Activated T-helper 1 cell treated with anti-CD3 and anti-CD28 coated beads, Interleukin-12 subunit alpha, Interleukin-12 subunit beta, Interleukin-2, Interleukin-4 antibody, amounts not matched to agents 30 ng/mL and 10 ng/mL and 1 ng/mL, durations not matched to agents 14 hours and 24 hours and 36 hours (primary cell): ENCODE measurements around the gene ERI3. TPM values are rescaled to one million over a fixed set of nuclear protein-coding genes. Genes with fewer than 3 reads are reported as not detected.

Experiments used
- DNase-seq: peaks from one replicate; pipeline ENCODE4 v3.0.0; 2021; ENCODE audit warnings: low spot score
- H3K27ac Mint-ChIP-seq: one replicate; pipeline ENCODE4 v1.8.0; 2021; ENCODE audit warnings: mild to moderate bottlenecking, mixed read lengths
- H3K27me3 Mint-ChIP-seq: one replicate; pipeline ENCODE4 v1.8.0; 2022; ENCODE audit warnings: mild to moderate bottlenecking, moderate library complexity, mixed read lengths; ENCODE audit not compliant: insufficient read depth
- H3K36me3 Mint-ChIP-seq: one replicate; pipeline ENCODE4 v1.8.0; 2021; ENCODE audit warnings: low read depth, mixed read lengths
- H3K4me1 Mint-ChIP-seq: one replicate; pipeline ENCODE4 v1.8.0; 2021; ENCODE audit warnings: low read depth, mixed read lengths
- H3K4me3 Mint-ChIP-seq: one replicate; pipeline ENCODE4 v1.8.0; 2021; ENCODE audit warnings: mild to moderate bottlenecking, moderate library complexity, mixed read lengths
- H3K9me3 Mint-ChIP-seq: one replicate; pipeline ENCODE4 v1.8.0; 2021; ENCODE audit warnings: mixed read lengths
- intact Hi-C: fragments of 100-400 bp; cut with micrococcal nuclease; formaldehyde crosslinking; loops from one replicate; pipeline ENCODE4 v1.15.1; 2024
- total RNA-seq: library from RNA; stranded (reverse); gene quantifications from 2 replicates; pipeline ENCODE4 v1.2.3, GENCODE V29; 2022

ERI3 gene
- total RNA-seq, 1 donor from 2014 or later: 55.4 TPM

DNA sequence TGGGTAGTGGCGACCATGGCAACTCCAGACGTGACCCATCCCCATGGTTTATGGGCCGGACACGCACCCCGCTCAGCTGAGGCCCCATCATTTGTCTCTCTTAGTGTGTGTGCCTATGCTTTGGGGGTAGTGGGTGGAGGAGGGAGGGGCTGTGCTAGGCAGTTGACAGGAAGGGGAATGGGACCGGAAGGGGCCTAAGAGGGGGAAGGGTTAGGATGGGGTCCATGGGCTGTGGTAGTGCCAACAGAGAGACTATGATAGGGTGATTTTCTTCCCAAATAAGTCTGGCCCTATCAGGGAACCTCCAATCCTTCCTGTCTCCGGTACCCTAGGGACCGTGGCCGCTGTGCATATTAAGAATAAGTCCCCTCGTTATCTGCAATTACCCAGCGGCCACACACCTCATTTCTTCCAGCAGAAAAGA lies 131.9 kb downstream of the ERI3 start:
- no peaks in the 10 kb centered on the region for H3K4me1 Mint-ChIP-seq
- no peak overlapping the region for H3K27ac Mint-ChIP-seq
- DNase-seq: no peak

DNA sequence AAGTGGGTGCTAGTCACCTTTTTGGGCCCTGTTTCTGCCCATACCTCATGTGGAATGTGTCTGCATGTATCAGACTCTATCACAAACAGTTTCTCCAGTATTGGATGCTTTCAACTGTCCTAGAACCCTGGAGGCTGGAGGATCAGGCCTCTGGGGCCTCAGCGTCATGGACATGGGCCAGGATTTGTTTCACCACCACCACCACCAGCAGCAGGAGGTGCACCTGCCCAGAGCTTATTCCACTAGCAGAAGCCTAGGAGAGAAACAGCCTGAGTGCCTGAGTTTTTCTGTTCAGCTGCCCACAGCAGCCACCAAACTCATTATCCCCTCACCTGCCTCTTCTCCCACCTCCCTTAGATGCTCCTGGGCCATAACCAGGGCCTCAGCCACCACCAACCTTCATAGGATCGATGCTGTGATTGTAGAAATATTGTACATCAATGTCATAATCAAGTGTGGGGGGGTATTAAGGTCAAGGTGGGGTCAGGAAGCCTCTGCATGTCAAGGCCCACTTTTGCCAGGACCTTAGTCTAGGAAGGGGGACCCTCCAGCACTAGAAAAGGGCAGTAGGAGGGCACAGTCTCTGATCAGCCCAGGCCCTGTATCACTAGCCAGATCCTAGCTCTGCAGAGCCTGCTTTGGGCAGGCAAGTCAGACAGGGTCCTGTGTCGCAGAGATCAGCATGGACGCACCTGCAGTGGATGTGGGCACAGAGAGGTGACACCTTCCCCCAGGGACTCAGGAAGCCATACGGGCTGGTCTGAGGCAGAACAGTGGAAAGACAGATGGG lies 132.5 kb downstream of the ERI3 start:
- Mint-ChIP-seq H3K9me3 (no peaks in the 10 kb centered on the region), H3K4me3 (no peak overlapping the region), H3K4me1 (peaks cover under 1% of the 10 kb centered on the region), H3K27me3 (no peaks in the 10 kb centered on the region), H3K27ac (no peak overlapping the region), H3K36me3 (peaks cover 9% of the 10 kb centered on the region)
- no peak for DNase-seq
- intact Hi-C loops: no loop called here

More for the DNA sequence above, 131.9 kb downstream of the ERI3 start:
- no peaks in the 10 kb centered on the region for H3K27me3 Mint-ChIP-seq
- intact Hi-C loops: no loop called here
- no peak overlapping the region for H3K4me3 Mint-ChIP-seq
- H3K36me3 Mint-ChIP-seq: peaks cover 9% of the 10 kb centered on the region
- H3K9me3 Mint-ChIP-seq: no peaks in the 10 kb centered on the region

DNA sequence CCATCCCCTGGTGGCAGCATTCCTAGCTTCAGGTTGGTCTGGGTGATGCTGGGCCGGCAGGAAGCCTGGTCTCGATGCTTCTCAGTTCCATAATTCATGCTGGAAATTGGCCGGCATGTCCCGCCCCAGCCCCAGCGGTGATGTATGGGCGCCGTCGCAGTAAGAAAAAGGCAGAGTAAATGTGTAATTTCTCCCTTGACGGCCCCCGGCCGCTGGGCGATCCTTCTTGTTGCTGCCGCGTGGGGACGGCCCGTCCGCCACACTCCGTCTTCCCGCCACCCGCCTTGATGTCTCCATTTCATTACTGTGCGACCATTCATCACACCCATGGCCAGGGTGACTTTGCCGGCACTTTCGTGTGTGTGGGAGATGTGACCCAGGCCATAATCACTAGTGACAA lies 133.3 kb downstream of the ERI3 start:
- no peak overlapping the region for H3K27ac Mint-ChIP-seq
- intact Hi-C loops: no loop called here
- H3K4me1 Mint-ChIP-seq: peaks cover 6% of the 10 kb centered on the region
- H3K4me3 Mint-ChIP-seq: no peak overlapping the region
- no peaks in the 10 kb centered on the region for H3K27me3 Mint-ChIP-seq
- no peaks in the 10 kb centered on the region for H3K9me3 Mint-ChIP-seq
- peaks cover 12% of the 10 kb centered on the region for H3K36me3 Mint-ChIP-seq
- no peak for DNase-seq

DNA sequence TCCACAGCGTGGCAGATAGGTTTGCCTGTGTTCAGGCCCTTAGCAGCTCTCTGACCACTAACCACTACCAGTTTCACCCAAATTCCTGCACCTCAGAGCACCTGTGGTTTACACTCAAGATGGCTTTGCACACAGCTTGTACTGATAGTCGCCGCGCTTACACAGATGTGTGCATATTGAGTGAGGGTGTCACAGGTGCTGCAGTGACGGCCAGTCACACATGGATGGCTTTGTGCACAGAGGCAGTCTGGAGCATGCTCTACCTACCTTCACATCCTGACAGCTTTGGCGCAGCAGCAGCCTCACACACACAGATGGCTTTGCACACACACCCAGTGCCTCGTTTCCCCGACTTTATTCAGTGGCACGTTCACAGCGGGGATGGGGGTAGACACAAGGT lies 134.3 kb downstream of the ERI3 start:
- H3K4me1 Mint-ChIP-seq: peaks cover 11% of the 10 kb centered on the region
- H3K27ac Mint-ChIP-seq: no peak overlapping the region

DNA sequence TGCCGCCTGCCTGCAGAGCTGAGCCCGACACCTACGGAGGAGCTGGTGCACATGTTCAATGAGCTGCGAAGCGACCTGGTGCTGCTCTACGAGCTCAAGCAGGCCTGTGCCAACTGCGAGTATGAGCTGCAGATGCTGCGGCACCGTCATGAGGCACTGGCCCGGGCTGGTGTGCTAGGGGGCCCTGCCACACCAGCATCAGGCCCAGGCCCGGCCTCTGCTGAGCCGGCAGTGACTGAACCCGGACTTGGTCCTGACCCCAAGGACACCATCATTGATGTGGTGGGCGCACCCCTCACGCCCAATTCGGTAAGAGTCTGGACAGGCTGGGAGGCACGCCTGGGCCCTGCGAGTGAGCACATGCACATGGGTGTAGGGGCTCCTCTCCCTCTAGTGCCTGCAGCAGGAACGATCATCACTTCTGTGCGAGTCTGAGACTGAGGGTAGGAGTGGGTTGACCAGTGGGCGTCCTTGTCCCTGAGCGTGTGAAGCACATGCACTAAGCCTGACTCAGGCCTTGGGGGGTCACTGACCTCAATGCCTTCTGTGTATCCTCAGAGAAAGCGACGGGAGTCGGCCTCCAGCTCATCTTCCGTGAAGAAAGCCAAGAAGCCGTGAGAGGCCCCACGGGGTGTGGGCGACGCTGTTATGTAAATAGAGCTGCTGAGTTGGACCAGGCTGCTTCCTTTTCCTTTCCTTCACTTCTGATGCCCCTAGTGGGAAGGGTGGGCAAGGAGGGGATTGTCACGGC lies 134.9 kb downstream of the ERI3 start:
- DNase-seq: no peak
- H3K4me1 Mint-ChIP-seq: peaks cover 11% of the 10 kb centered on the region
- intact Hi-C loops: no loop called here
- H3K27ac Mint-ChIP-seq: no peak overlapping the region
- no peak overlapping the region for H3K4me3 Mint-ChIP-seq
- H3K36me3 Mint-ChIP-seq: peaks cover 17% of the 10 kb centered on the region
- no peaks in the 10 kb centered on the region for H3K9me3 Mint-ChIP-seq
- no peaks in the 10 kb centered on the region for H3K27me3 Mint-ChIP-seq

More for the DNA sequence above, 134.3 kb downstream of the ERI3 start:
- DNase-seq: no peak
- H3K36me3 Mint-ChIP-seq: peaks cover 15% of the 10 kb centered on the region
- intact Hi-C loops: no loop called here
- H3K9me3 Mint-ChIP-seq: no peaks in the 10 kb centered on the region
- no peak overlapping the region for H3K4me3 Mint-ChIP-seq
- no peaks in the 10 kb centered on the region for H3K27me3 Mint-ChIP-seq

DNA sequence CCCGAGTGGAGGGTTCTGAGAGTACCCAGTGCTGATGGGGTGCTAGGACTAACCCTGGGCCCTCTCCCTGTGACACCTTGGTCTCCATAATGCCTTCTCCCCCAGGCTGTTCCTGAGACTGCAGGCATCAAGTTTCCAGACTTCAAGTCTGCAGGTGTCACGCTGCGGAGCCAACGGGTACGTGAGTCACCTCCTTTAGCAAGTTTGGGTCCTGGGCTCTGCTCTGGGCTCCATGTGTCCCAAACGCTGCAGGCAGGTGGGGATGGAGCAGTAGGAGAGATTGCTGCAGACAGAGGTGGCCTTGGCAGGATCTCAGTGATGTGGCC lies 135.8 kb downstream of the ERI3 start:
- intact Hi-C loops: loop anchor here (10.0 kb wide), 1 partner anchor 416 kb away; no protein-coding TSS in a partner anchor
- Mint-ChIP-seq H3K4me1 (peaks cover 16% of the 10 kb centered on the region), H3K36me3 (peaks cover 20% of the 10 kb centered on the region), H3K27ac (no peak overlapping the region), H3K4me3 (no peak overlapping the region), H3K27me3 (no peaks in the 10 kb centered on the region), H3K9me3 (no peaks in the 10 kb centered on the region)
- no peak for DNase-seq

DNA sequence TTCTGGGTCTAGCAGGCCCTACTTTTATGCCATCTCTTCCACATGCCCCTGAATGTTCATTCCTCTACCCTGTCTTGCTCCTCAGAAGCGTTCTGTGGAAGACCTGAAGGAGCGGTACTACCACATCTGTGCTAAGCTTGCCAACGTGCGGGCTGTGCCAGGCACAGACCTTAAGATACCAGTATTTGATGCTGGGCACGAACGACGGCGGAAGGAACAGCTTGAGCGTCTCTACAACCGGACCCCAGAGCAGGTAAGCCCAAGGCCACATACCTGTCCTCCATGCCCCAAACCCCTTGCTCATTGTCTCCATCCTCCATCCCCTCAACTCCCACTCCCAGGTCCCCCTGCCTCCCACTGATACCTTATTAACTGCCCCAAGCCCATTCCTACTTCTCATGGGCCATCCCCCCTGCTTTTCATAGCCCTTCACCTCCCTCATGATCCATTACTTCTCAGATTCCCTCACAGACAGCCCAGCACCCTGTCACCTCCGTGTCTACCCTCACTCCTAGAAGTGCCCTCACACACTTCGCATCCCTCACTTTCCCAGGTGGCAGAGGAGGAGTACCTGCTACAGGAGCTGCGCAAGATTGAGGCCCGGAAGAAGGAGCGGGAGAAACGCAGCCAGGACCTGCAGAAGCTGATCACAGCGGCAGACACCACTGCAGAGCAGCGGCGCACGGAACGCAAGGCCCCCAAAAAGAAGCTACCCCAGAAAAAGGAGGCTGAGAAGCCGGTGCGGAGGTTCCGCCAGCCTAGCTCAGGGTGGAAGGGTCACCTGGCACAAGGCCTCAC lies 136.4 kb downstream of the ERI3 start:
- Mint-ChIP-seq H3K4me3 (no peak overlapping the region), H3K27ac (no peak overlapping the region), H3K9me3 (no peaks in the 10 kb centered on the region), H3K4me1 (peaks cover 21% of the 10 kb centered on the region), H3K27me3 (no peaks in the 10 kb centered on the region), H3K36me3 (peaks cover 22% of the 10 kb centered on the region)
- DNase-seq: no peak
- intact Hi-C loops: loop anchor here (10.0 kb wide), 1 partner anchor 416 kb away; no protein-coding TSS in a partner anchor

DNA sequence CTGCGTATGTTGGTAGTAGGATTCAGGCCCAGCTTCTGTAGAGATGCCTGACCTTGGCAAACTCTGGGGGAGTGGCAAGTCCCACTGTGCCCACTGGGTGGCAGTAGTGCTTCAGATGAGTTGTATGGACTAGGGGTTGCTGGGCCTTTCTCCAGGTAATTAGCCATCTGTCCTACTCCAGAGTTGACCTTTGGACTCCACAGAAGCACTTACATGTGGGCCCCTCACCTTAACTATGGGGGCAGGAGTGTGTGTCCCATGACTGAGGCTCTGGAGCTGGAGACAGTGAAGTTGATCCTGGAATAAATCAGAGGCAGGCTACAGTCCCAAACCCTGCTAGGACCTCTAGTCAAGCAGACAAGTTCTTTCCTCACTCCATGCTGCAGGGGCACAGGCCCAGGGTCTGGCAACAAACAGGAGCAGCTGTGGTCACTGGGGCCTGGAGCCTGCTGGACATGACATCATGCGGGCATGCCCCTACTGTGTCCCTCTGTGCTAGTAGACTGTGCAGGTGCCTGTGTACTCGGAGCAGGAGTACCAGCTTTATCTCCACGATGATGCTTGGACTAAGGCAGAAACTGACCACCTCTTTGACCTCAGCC lies 137.1 kb downstream of the ERI3 start:
- peak; percentile 61 for DNase-seq
- H3K9me3 Mint-ChIP-seq: no peaks in the 10 kb centered on the region
- H3K36me3 Mint-ChIP-seq: peaks cover 26% of the 10 kb centered on the region
- no peaks in the 10 kb centered on the region for H3K27me3 Mint-ChIP-seq
- no peak overlapping the region for H3K27ac Mint-ChIP-seq
- peaks cover 26% of the 10 kb centered on the region for H3K4me1 Mint-ChIP-seq
- no peak overlapping the region for H3K4me3 Mint-ChIP-seq
- intact Hi-C loops: loop anchor here (1.0 to 10.0 kb wide), 4 partner anchors 100 to 435 kb away; no protein-coding TSS in a partner anchor

DNA sequence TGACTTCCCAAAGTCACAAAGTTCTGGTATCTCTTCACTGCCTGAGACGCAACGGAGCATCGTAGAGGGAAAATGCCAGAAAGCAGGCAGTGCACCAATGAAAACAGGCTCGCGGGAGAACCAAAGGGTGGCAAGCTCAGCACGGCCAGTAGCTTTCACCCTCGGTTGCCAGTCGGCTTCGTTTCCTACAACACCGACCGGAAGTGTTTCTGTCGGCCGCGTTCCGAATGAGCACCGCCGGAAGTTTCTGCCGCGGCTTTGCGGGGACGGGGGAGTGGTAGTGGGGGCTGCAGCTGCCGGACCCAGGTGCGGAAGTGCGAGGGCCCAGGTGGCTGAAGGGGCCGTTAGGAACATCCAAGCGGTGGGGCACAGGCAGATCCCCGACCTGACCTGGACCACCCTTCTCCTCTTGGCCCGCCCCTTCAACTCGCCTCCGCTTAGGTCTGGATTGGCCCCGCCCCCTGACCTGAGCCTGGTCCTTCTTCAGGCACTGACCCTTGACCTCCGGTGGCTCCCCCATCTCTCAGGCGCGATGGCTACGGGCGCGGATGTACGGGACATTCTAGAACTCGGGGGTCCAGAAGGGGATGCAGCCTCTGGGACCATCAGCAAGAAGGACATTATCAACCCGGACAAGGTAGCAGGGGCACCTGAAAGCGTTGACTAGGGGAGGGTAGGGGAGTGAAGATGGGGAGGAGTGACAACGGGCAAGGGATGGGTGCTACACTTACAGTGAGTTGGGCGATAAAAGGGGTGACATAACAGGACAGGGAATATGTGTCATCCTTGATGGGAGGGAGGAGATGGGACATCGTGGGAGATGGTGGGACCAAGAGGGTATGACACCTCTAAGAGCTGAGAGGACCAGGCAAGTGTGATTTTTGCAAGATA lies 141.6 kb downstream of the ERI3 start, which contains the start of gene DMAP1:
TSS of gene DMAP1 (plus strand) at position 250 of the 891 bp plus-strand sequence. CDS start at position 533, 283 bp downstream.
- intact Hi-C loops: loop anchor here (1.0 to 10.0 kb wide), 6 partner anchors 41 to 1446 kb away; partner anchors contain the start of genes C1orf50, ERI3, IPO13 and P3H1
- peak within 1 kb of the TSS; percentile 90 for H3K4me3 Mint-ChIP-seq
- peaks cover 8% of the 10 kb centered on the region for H3K27me3 Mint-ChIP-seq
- H3K36me3 Mint-ChIP-seq: peaks cover 18% of the 10 kb centered on the region
- H3K27ac Mint-ChIP-seq: peak within 1 kb of the TSS; percentile 91
- H3K9me3 Mint-ChIP-seq: no peaks in the 10 kb centered on the region
- DNase-seq: peak; percentile 83
- H3K4me1 Mint-ChIP-seq: peaks cover 39% of the 10 kb centered on the region

DNA sequence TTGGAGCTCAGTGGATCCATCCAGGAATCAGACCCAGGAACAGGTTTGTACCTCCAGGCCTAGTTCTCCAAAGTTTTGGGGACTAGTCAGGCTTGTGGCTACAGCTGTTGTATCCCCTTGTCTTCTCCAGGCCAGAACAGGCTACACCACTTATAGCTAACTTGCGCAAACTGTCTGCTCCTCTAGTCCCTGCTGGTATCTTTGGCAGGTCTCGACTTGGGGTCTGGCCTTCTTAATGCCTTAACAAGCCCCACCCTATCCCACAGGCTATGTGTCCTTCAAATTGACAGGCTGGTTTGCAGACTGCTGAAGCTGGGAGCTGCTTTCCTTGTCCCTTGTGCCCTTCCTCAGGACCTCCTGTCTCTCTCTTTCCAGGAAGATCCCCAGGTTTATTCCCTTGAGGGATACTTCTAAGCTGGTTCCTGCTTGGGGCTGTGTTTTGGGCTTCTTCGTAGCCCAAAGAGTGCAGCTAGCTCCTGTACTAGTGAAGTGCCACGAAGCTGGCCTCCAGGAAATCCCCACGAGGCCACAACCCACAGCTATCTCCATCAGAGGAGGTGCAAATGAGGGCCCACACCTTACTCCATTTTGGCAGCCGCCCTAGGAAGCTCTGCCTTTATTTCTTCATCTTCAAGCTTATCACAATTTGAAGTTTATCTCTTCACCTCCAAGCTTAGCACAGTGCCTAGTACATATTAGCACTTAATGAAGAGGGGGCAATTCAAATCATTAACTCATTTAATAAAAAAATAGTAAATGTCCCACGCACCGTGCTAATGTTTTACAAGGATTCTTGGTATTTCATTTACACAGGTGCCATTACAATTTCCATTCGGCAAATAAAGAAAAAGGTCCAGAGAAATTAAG lies 142.5 kb downstream of the ERI3 start:
- peaks cover 17% of the 10 kb centered on the region for H3K36me3 Mint-ChIP-seq
- DNase-seq: peak; percentile 50
- intact Hi-C loops: loop anchor here (1.0 to 10.0 kb wide), 6 partner anchors 42 to 1445 kb away; partner anchors contain the start of genes C1orf50, ERI3, IPO13 and P3H1
- peak overlapping the region; percentile 90 for H3K4me3 Mint-ChIP-seq
- H3K9me3 Mint-ChIP-seq: no peaks in the 10 kb centered on the region
- H3K4me1 Mint-ChIP-seq: peaks cover 39% of the 10 kb centered on the region
- peak overlapping the region; percentile 91 for H3K27ac Mint-ChIP-seq
- H3K27me3 Mint-ChIP-seq: peaks cover 8% of the 10 kb centered on the region

DNA sequence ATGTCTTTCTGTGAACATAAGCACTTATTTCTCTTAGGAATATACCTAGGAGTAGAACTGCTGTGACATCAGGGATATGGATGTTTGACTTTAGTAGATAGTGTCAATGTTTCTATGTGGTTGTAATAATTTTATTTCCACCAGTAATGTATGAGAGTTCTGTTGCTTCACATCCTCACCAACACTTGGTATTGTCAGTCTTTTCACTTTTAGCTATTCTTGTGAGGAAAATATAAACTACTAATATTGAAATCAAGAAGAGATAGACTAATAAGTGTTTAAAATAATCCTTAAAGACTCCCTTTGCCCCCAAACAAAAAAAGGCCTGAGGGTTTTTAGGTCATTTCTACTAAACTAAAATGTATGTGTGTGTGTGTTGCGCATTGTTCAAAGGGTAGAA lies 144.5 kb downstream of the ERI3 start:
- no peak for DNase-seq
- no peaks in the 10 kb centered on the region for H3K9me3 Mint-ChIP-seq
- H3K4me1 Mint-ChIP-seq: peaks cover 29% of the 10 kb centered on the region
- intact Hi-C loops: loop anchor here (5.0 to 10.0 kb wide), 2 partner anchors 424 to 1443 kb away; partner anchors contain the start of genes C1orf50 and P3H1
- no peak overlapping the region for H3K27ac Mint-ChIP-seq
- no peak overlapping the region for H3K4me3 Mint-ChIP-seq
- peaks cover 8% of the 10 kb centered on the region for H3K27me3 Mint-ChIP-seq
- H3K36me3 Mint-ChIP-seq: peaks cover 12% of the 10 kb centered on the region
